ENCODE measurements around the gene BOLL. TPM values are rescaled to one million over a fixed set of nuclear protein-coding genes. Genes with fewer than 3 reads are reported as not detected.
"Not testable (repeated sequence)": the region's sequence is repeated elsewhere in the genome, so short reads cannot be mapped to it uniquely, and the experiment has no call there.

The BOLL gene
- total RNA-seq, 1 experiment from 2014 or later: not detected

GRCh38 chr2:197759013-197759412 lies 26.1 kb downstream of the BOLL start:
- TF ChIP-seq CTCF (conservative IDR thresholded peaks at IDR 0.05): no peak
- TF ChIP-seq EZH2 (IDR thresholded peaks at IDR 0.05; ENCODE audit: low read depth): no peak
- Histone ChIP-seq H3K4me3 (no peak overlapping the region), H3K27ac (no peak overlapping the region), H3K9me3 (ENCODE audit: insufficient read depth, low read depth) (no peaks in the 10 kb centered on the region), H3K9me2 (ENCODE audit: insufficient read depth) (no peaks in the 10 kb centered on the region), H3K36me3 (ENCODE audit: low read depth) (no peaks in the 10 kb centered on the region), H3K4me2 (no peak overlapping the region), H4K20me1 (ENCODE audit: insufficient read depth) (no peaks in the 10 kb centered on the region), H3F3A (ENCODE audit: insufficient read depth, low read depth) (no peaks in the 10 kb centered on the region), H3K27me3 (ENCODE audit: insufficient read depth, low read depth) (no peaks in the 10 kb centered on the region), H2AFZ (no peak overlapping the region), H3K79me2 (ENCODE audit: low read depth) (no peaks in the 10 kb centered on the region), H3K4me1 (replicated peaks; ENCODE audit: insufficient read depth) (no peaks in the 10 kb centered on the region)
- ChIA-PET CTCF (no interaction called here), POLR2A (ENCODE audit: unreplicated experiment) (no interaction called here)
- no peak for DNase-seq
- intact Hi-C loops (cut with micrococcal nuclease; ENCODE audit: unreplicated experiment): no loop called here
- no TSS peak for BruUV-seq (replicated peaks)

GRCh38 chr2:197740200-197740599 lies 44.9 kb downstream of the BOLL start:
- no peaks in the 10 kb centered on the region for H3K36me3 ChIP-seq (ENCODE audit: low read depth)
- ChIA-PET CTCF (no interaction called here), POLR2A (ENCODE audit: unreplicated experiment) (no interaction called here)
- no peaks in the 10 kb centered on the region for H4K20me1 ChIP-seq (ENCODE audit: insufficient read depth)
- no peaks in the 10 kb centered on the region for H3K79me2 ChIP-seq (ENCODE audit: low read depth)
- H3K4me3 ChIP-seq: no peak overlapping the region
- no peaks in the 10 kb centered on the region for H3K27me3 ChIP-seq (ENCODE audit: insufficient read depth, low read depth)
- DNase-seq: no peak
- intact Hi-C loops (cut with micrococcal nuclease; ENCODE audit: unreplicated experiment): no loop called here
- no peaks in the 10 kb centered on the region; the same call in 1 of the 2 replicates for H3K9me3 ChIP-seq (ENCODE audit: insufficient read depth, low read depth)
- no peaks in the 10 kb centered on the region for H3K4me1 ChIP-seq (replicated peaks; ENCODE audit: insufficient read depth)
- H3F3A ChIP-seq (ENCODE audit: insufficient read depth, low read depth): no peaks in the 10 kb centered on the region
- H3K27ac ChIP-seq: no peak overlapping the region
- TF ChIP-seq CTCF (conservative IDR thresholded peaks at IDR 0.05) (no peak), EZH2 (IDR thresholded peaks at IDR 0.05; ENCODE audit: low read depth) (no peak)
- H3K4me2 ChIP-seq: no peak overlapping the region
- BruUV-seq (replicated peaks): no TSS peak
- no peak overlapping the region for H2AFZ ChIP-seq
- H3K9me2 ChIP-seq (ENCODE audit: insufficient read depth): no peaks in the 10 kb centered on the region

- H3K36me3 ChIP-seq (ENCODE audit: low read depth); POLR2A ChIA-PET (ENCODE audit: unreplicated experiment); H3K27me3 ChIP-seq (ENCODE audit: insufficient read depth, low read depth); H3K4me3 ChIP-seq; CTCF ChIA-PET; H3K79me2 ChIP-seq (ENCODE audit: low read depth); H2AFZ ChIP-seq; H3K9me3 ChIP-seq (ENCODE audit: insufficient read depth, low read depth); H3K27ac ChIP-seq; intact Hi-C loops (cut with micrococcal nuclease; ENCODE audit: unreplicated experiment); H3K4me2 ChIP-seq; H3K4me1 ChIP-seq (replicated peaks; ENCODE audit: insufficient read depth); BruUV-seq (replicated peaks); DNase-seq; H3F3A ChIP-seq (ENCODE audit: insufficient read depth, low read depth); H4K20me1 ChIP-seq (ENCODE audit: insufficient read depth); H3K9me2 ChIP-seq (ENCODE audit: insufficient read depth): not testable (repeated sequence)
These were observed 56.3 kb downstream of the BOLL start for GRCh38 chr2:197728555-197729544.

Measured in PC-9 (cell line).